Esophagus muscularis mucosa (tissue), 4 donors: ENCODE measurements around the gene ABCC12. TPM values are rescaled to one million over a fixed set of nuclear protein-coding genes. Genes with fewer than 3 reads are reported as not detected.

ENCODE experiments used
- DNase-seq: peaks from one replicate; pipeline ENCODE4 v3.0.0-alpha.2; 2017; ENCODE audit errors: extremely low spot score
- H3K27ac ChIP-seq, 4 donors: fragments of 200-600 bp; sonication (generic); replicated peaks in 1 of 4; 1 replicate in 3 of 4; 2 replicates in 1 of 4; pipeline ENCODE4 v1.5.1; 2016 to 2019; ENCODE audit warnings: mild to moderate bottlenecking in 1 of 4
- H3K27me3 ChIP-seq, 4 donors: fragments of 200-600 bp; sonication (generic); one replicate each; pipeline versions ENCODE4 v1.5.1 to v1.6.0; 2016 to 2019
- H3K36me3 ChIP-seq, 4 donors: fragments of 200-600 bp; sonication (generic); one replicate each; pipeline ENCODE4 v1.5.1; 2016 to 2019
- H3K4me1 ChIP-seq, 4 donors: fragments of 200-600 bp; sonication (generic); one replicate each; pipeline ENCODE4 v1.5.1; 2016 to 2019
- H3K4me3 ChIP-seq, 4 donors: fragments of 200-600 bp; sonication (generic); 1 replicate in 2 of 4; 2 replicates in 2 of 4; pipeline ENCODE4 v1.5.1; 2016 to 2019; ENCODE audit warnings: mild to moderate bottlenecking in 4 of 4, moderate library complexity in 1 of 4
- H3K9me3 ChIP-seq, 4 donors: fragments of 200-600 bp; sonication (generic); 1 replicate in 3 of 4; 2 replicates in 1 of 4; pipeline ENCODE4 v1.5.1; 2016 to 2019
- CTCF ChIP-seq, 3 experiments: fragments of 200-600 bp in 2 of 3; fragments of 450-650 bp in 1 of 3; sonication (generic) in 2 of 3; IDR thresholded peaks; one replicate each; pipeline ENCODE4 v1.5.1; 2017 to 2019; ENCODE audit warnings: antibody characterized with exemption in 3 of 3, mild to moderate bottlenecking in 2 of 3, moderate library complexity in 1 of 3
- EP300 ChIP-seq: sonication (generic); formaldehyde crosslinking; IDR thresholded peaks from one replicate; pipeline ENCODE4 v1.6.1; 2017; ENCODE audit warnings: antibody characterized with exemption
- POLR2A ChIP-seq: fragments of 450-650 bp; IDR thresholded peaks from one replicate; pipeline ENCODE4 v1.6.1; 2017; ENCODE audit warnings: antibody characterized with exemption, moderate library complexity, mild to moderate bottlenecking, low read depth
- POLR2AphosphoS5 ChIP-seq, 2 donors: sonication (generic); formaldehyde crosslinking; IDR thresholded peaks; one replicate each; pipeline ENCODE4 v1.6.1; 2017; ENCODE audit warnings: antibody characterized with exemption in 2 of 2
- WGBS: methylation state at CpG from one replicate; pipeline ENCODE4 v1.1.5; 2018; 5-methylcytosine and 5-hydroxymethylcytosine counted together
- intact Hi-C: fragments of 100-400 bp; cut with DNase I; formaldehyde crosslinking; loops from one replicate; pipeline ENCODE4 v1.15.1; 2023
- total RNA-seq, 4 donors: library from RNA; depleted of rRNA; stranded (reverse); fragments of >200 nt; gene quantifications; one replicate each; pipeline versions ENCODE4 v1.1.0 to v1.2.1, GENCODE V29; 2016

Gene ABCC12
- total RNA-seq, 4 donors from 2014 or later: not detected

DNA sequence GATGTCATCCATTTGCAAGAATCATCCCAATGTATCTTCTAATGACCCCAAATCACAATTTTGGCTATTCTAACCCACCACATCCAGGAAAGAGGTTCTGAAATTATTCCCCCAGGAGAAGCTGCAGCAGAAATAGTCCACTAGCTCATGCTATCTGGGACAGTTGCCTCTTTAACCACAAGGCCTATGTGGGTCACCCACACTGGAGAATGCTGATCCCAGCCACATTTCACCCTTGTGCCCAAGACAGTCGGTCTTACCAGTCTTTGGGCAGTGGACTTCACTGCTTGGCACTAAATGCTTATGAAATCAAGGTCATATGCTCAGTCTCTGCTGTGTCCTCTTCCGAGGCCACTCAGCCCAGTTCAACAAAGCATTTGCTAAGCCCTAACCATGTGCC, 27.0 kb downstream of the ABCC12 start:
- intact Hi-C loops: no loop called here
- WGBS: 93% methylated on average over 2 of the region's 2 CpGs
- Histone ChIP-seq H3K27ac (no peak overlapping the region), H3K9me3 (no peaks in the 10 kb centered on the region), H3K36me3 (no peaks in the 10 kb centered on the region), H3K4me3 (no peak overlapping the region), H3K27me3 (no peaks in the 10 kb centered on the region), H3K4me1 (peaks cover 0 to 5% (median 3%) of the 10 kb centered on the region in 4 donors)
- no peak for DNase-seq
- TF ChIP-seq EP300 (no peak), POLR2A (no peak), POLR2AphosphoS5 (IDR thresholded peaks at IDR 0.05) (no peak), CTCF (IDR thresholded peaks at IDR 0.05) (no peak)

DNA sequence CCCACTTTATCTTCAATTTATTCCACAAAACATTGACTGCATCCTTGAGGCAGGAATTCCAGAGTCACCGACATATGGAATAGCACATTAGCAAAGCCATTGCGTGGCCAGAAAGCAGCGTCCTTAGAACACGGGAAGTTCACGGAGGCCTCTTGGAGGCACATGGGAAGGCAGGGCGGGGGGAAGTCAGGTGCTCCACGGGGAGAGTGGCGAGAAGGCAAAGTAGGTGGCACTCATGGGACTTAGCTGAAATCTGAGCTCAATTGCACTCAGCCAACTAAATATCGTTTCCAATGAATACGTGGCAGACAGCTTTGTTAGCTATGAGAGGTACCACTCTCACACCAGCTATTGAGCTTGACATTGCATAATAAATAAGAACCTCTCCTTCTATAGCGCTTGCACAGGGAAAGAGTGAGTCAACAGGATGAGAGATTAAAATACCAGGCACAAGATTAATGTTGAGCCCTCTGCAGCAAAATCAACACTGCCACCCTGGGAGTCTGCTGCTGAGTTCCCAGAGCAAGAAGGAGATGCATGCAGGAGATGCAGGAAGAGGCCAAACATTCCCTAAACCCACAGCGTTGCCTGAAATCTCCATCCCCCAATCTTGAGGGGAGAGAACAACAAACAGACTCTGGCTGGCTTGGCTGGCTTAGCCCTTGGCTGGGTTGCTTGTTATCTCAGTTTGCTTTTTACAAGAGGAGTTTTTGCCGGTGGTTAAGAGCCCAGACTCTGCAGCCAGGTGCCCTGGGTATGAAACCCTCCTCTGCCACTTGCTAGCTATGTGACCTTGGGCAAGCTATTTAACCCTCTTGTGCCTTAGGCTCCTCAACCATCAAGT, 28.8 kb downstream of the ABCC12 start:
- TF ChIP-seq POLR2AphosphoS5 (IDR thresholded peaks at IDR 0.05) (no peak), POLR2A (no peak), CTCF (IDR thresholded peaks at IDR 0.05) (no peak), EP300 (no peak)
- WGBS: 64% methylated on average over 12 of the region's 13 CpGs
- Histone ChIP-seq H3K36me3 (no peaks in the 10 kb centered on the region), H3K27me3 (no peaks in the 10 kb centered on the region), H3K4me1 (peaks cover 0 to 5% (median 3%) of the 10 kb centered on the region in 4 donors), H3K27ac (no peak overlapping the region), H3K9me3 (no peaks in the 10 kb centered on the region), H3K4me3 (no peak overlapping the region)
- intact Hi-C loops: no loop called here
- no peak for DNase-seq

GRCh38 chr16:48125888-48126287, 29.9 kb downstream of the ABCC12 start:
- 87% methylated on average over 5 of the region's 5 CpGs for WGBS
- intact Hi-C loops: no loop called here

DNA sequence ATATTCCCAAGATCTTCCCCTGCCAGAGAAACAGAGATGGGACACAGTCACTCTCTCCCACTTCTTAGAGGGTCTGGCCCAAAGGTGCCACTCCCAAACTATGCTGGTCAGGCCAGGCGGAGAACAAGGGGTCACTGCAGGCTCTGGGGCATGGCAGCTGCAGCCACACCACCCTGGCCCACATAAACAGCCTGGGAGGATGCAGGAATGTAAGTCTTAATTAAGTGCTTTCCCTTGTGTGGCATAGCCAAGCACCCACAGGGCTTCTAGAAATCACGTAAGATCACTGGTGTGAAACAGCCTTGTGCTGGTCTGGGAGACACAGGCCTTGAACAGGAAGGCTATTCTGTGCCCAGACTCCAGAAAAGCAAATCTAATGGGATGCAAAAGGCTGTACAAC, 31.5 kb downstream of the ABCC12 start:
- Histone ChIP-seq H3K4me1 (peaks cover 0 to 5% (median 3%) of the 10 kb centered on the region in 4 donors), H3K36me3 (no peaks in the 10 kb centered on the region), H3K27me3 (no peaks in the 10 kb centered on the region), H3K27ac (no peak overlapping the region), H3K4me3 (no peak overlapping the region), H3K9me3 (no peaks in the 10 kb centered on the region)
- whole genome bisulfite sequencing: 100% methylated on average over 2 of the region's 2 CpGs
- no peak for TF ChIP-seq CTCF (IDR thresholded peaks at IDR 0.05)
- DNase-seq: no peak
- intact Hi-C loops: no loop called here

More at GRCh38 chr16:48125888-48126287, 29.9 kb downstream of the ABCC12 start:
- Histone ChIP-seq H3K27me3 (no peaks in the 10 kb centered on the region), H3K9me3 (no peaks in the 10 kb centered on the region), H3K36me3 (no peaks in the 10 kb centered on the region), H3K4me1 (peaks cover 0 to 5% (median 3%) of the 10 kb centered on the region in 4 donors), H3K4me3 (no peak overlapping the region), H3K27ac (no peak overlapping the region)
- TF ChIP-seq POLR2A (no peak), CTCF (IDR thresholded peaks at IDR 0.05) (no peak), POLR2AphosphoS5 (IDR thresholded peaks at IDR 0.05) (no peak), EP300 (no peak)
- no peak for DNase-seq
